ENCODE results near the gene PLEKHG5.

DNA sequence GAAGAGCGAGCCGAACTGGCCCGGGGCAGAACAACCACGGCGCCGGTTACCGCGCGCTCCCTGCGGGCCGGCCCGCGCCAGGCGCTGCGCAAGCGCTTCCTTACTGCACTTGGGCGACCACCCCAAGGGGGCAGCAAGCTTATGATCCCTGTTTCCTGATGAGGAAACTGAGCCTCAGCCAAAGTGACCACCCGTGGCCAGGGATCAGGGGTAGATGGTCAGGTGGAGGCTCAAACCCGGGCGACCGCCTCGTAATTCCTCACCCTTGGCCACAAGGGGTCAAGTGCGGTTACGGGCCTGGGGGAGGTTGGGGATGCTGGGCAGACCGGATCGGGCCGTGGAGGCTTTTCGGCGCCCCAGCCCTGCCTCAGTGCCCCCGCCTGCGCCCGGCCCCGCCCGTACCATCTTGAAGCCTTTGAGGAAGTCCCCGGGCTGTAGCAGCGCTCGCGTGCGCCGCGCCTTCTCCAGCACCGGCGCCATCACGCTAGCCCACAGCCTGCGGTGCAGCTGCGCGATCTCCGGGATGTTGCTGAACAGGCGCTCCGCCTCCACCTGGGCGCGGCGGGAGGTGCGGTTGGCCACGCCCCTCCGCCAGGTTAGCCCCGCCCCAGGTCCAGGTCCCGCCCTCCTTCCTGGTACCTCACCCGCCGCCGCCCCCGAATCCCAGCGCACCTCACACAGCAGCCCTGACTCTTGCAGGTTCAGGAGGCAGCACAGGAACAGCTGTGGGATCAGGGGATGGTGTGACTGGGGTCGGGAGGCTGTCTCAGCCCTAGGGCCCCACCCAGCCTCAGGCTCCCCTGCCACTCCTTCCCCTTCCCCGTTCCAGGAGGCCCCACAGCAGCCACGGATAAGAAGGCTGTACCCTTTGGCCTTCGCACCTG lies 20.1 kb downstream of the PLEKHG5 start:
- TF ChIP-seq, protein P1, sequence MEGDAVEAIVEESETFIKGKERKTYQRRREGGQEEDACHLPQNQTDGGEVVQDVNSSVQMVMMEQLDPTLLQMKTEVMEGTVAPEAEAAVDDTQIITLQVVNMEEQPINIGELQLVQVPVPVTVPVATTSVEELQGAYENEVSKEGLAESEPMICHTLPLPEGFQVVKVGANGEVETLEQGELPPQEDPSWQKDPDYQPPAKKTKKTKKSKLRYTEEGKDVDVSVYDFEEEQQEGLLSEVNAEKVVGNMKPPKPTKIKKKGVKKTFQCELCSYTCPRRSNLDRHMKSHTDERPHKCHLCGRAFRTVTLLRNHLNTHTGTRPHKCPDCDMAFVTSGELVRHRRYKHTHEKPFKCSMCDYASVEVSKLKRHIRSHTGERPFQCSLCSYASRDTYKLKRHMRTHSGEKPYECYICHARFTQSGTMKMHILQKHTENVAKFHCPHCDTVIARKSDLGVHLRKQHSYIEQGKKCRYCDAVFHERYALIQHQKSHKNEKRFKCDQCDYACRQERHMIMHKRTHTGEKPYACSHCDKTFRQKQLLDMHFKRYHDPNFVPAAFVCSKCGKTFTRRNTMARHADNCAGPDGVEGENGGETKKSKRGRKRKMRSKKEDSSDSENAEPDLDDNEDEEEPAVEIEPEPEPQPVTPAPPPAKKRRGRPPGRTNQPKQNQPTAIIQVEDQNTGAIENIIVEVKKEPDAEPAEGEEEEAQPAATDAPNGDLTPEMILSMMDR (IDR thresholded peaks at IDR 0.05; ENCODE audit: low read depth, low read length) = no peak
- TF ChIP-seq POLR2A (IDR thresholded peaks at IDR 0.05; ENCODE audit: extremely low read depth, insufficient read length) = no peak
- TF ChIP-seq, protein P2, sequence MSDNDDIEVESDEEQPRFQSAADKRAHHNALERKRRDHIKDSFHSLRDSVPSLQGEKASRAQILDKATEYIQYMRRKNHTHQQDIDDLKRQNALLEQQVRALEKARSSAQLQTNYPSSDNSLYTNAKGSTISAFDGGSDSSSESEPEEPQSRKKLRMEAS (IDR thresholded peaks at IDR 0.05; ENCODE audit: low read depth, low read length) = no peak

All from NB4 (cell line).